Neutrophil (primary cell): ENCODE data around the gene GET3.

Source experiments
- H3K27ac ChIP-seq: fragments of 200-600 bp; sonication (generic); 2 replicates; pipeline ENCODE4 v1.5.1; 2016; ENCODE audit warnings: mild to moderate bottlenecking, moderate library complexity
- H3K27me3 ChIP-seq: fragments of 200-600 bp; sonication (generic); 2 replicates; pipeline ENCODE4 v1.6.0; 2016; ENCODE audit warnings: mild to moderate bottlenecking
- H3K36me3 ChIP-seq: fragments of 200-600 bp; sonication (generic); 2 replicates; pipeline ENCODE4 v1.5.1; 2017
- H3K4me1 ChIP-seq, 2 experiments: fragments of 200-600 bp in 1 of 2; sonication (generic) in 1 of 2; 1 replicate in 1 of 2; 2 replicates in 1 of 2; pipeline versions ENCODE4 v1.5.1 to v1.6.1; 2013 to 2016; ENCODE audit warnings: low read depth in 1 of 2, low read length in 1 of 2, mild to moderate bottlenecking in 1 of 2, moderate library complexity in 1 of 2; ENCODE audit not compliant: control insufficient read depth in 1 of 2, insufficient read depth in 1 of 2
- H3K4me3 ChIP-seq, 2 experiments: fragments of 200-600 bp in 1 of 2; sonication (generic) in 1 of 2; 1 replicate in 1 of 2; 2 replicates in 1 of 2; pipeline ENCODE4 v1.5.1; 2013 to 2016; ENCODE audit warnings: low read depth in 1 of 2, low read length in 1 of 2, mild to moderate bottlenecking in 1 of 2, moderate library complexity in 1 of 2
- H3K9me3 ChIP-seq: fragments of 200-600 bp; sonication (generic); 2 replicates; pipeline ENCODE4 v1.5.1; 2016
- CTCF ChIP-seq: fragments of 200-600 bp; sonication (generic); IDR thresholded peaks from 2 replicates; pipeline ENCODE4 v1.5.1; 2016; ENCODE audit warnings: antibody characterized with exemption

Gene GET3

GRCh38 chr19:12737835-12738351, 596 bp downstream of the GET3 start:
- no peaks in the 10 kb centered on the region for H3K27me3 ChIP-seq
- peak overlapping the region; percentile 71 for H3K27ac ChIP-seq
- peaks cover 6% of the 10 kb centered on the region for H3K36me3 ChIP-seq
- peak overlapping the region; percentile 85 to 89 for H3K4me3 ChIP-seq
- peaks cover 35 to 37% of the 10 kb centered on the region in 2 experiments for H3K4me1 ChIP-seq
- TF ChIP-seq CTCF, result no peak
- no peaks in the 10 kb centered on the region for H3K9me3 ChIP-seq

DNA sequence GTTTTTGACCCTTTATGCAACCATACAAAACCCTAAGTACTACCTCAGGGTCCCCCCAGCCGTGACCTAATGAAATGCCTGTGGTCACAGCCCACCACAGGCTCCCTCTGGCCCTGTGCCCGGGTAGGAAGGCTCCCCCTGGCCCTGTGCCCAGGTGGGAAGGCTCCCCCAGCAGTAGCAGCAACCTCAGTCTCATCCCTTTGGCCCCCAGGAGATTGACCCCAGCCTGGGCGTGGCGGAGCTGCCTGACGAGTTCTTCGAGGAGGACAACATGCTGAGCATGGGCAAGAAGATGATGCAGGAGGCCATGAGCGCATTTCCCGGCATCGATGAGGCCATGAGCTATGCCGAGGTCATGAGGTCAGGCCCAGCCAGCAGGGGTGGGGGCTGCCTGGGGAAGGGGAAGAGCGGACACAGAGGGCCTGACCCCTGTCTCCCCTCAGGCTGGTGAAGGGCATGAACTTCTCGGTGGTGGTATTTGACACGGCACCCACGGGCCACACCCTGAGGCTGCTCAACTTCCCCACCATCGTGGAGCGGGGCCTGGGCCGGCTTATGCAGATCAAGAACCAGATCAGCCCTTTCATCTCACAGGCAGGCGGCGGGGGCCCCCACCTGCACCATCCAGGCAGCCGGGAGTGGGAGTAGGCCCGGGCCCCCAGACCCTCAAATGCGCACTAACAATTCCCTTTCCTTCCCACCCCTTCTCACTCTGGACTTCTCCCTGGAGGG, 8.0 kb downstream of the GET3 start:
- no peak for TF ChIP-seq CTCF
- peaks cover 45% of the 10 kb centered on the region for H3K36me3 ChIP-seq
- H3K9me3 ChIP-seq, result no peaks in the 10 kb centered on the region
- H3K4me1 ChIP-seq, result no peaks in the 10 kb centered on the region
- no peak overlapping the region for H3K4me3 ChIP-seq
- no peak overlapping the region for H3K27ac ChIP-seq
- H3K27me3 ChIP-seq, result peaks cover 12% of the 10 kb centered on the region

DNA sequence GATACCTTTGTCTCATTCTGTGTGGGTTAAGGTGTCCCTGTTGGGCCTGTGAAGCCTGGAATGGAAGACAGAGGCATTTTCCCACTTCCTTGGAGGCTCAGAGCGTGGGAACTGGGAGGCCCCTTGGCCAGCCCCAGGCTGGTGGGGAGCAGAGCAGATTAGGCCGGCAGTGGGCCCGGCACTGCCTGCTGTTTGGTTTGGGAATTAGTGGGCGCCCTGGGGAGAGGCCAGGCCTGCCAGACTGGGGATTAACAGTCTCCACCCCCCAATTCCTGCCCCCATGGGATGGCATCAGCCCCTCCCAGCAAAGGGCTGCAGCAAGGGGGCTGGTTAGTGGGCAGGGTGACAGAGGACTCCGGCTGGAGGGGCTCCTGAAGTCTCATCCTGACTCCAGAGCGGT, 11.2 kb downstream of the GET3 start:
- Histone ChIP-seq H3K27ac (no peak overlapping the region), H3K9me3 (no peaks in the 10 kb centered on the region), H3K27me3 (peaks cover 43% of the 10 kb centered on the region), H3K4me1 (no peaks in the 10 kb centered on the region), H3K4me3 (no peak overlapping the region), H3K36me3 (peaks cover 40% of the 10 kb centered on the region)
- no peak for TF ChIP-seq CTCF

GRCh38 chr19:12749938-12750521, 12.7 kb downstream of the GET3 start:
- TF ChIP-seq CTCF, result no peak
- no peaks in the 10 kb centered on the region for H3K4me1 ChIP-seq
- no peak overlapping the region for H3K27ac ChIP-seq
- H3K4me3 ChIP-seq, result no peak overlapping the region
- H3K36me3 ChIP-seq, result peaks cover 31% of the 10 kb centered on the region
- H3K27me3 ChIP-seq, result peaks cover 57% of the 10 kb centered on the region
- no peaks in the 10 kb centered on the region for H3K9me3 ChIP-seq

- H3K27me3 ChIP-seq, result peaks cover 63% of the 10 kb centered on the region
- H3K4me3 ChIP-seq, result no peak overlapping the region
- no peak overlapping the region for H3K27ac ChIP-seq
- TF ChIP-seq CTCF, result no peak
- no peaks in the 10 kb centered on the region for H3K9me3 ChIP-seq
- H3K4me1 ChIP-seq, result no peaks in the 10 kb centered on the region
- H3K36me3 ChIP-seq, result peaks cover 23% of the 10 kb centered on the region
Measured at GRCh38 chr19:12750851-12751250, 13.6 kb downstream of the GET3 start.
